Retinal pigment epithelial cell (primary cell): ENCODE measurements around the gene PCOLCE2.

ENCODE experiments used
- DNase-seq: peaks from one replicate; pipeline ENCODE4 v3.0.0-alpha.2; 2010; ENCODE audit warnings: low read depth
- H3K4me3 ChIP-seq: 2 replicates; pipeline ENCODE4 v1.5.1; 2011; ENCODE audit warnings: mild to moderate bottlenecking, low read length, control low read depth, moderate library complexity
- TF ChIP-seq, protein P1 (sequence below): conservative IDR thresholded peaks from 2 replicates; pipeline ENCODE4 v1.5.1; 2011; ENCODE audit warnings: low read depth, low read length, control low read depth, inconsistent platforms

Gene PCOLCE2

GRCh38 chr3:142837526-142837925, 51.4 kb downstream of the PCOLCE2 start:
- H3K4me3 ChIP-seq: no peak overlapping the region
- TF ChIP-seq, protein P1, sequence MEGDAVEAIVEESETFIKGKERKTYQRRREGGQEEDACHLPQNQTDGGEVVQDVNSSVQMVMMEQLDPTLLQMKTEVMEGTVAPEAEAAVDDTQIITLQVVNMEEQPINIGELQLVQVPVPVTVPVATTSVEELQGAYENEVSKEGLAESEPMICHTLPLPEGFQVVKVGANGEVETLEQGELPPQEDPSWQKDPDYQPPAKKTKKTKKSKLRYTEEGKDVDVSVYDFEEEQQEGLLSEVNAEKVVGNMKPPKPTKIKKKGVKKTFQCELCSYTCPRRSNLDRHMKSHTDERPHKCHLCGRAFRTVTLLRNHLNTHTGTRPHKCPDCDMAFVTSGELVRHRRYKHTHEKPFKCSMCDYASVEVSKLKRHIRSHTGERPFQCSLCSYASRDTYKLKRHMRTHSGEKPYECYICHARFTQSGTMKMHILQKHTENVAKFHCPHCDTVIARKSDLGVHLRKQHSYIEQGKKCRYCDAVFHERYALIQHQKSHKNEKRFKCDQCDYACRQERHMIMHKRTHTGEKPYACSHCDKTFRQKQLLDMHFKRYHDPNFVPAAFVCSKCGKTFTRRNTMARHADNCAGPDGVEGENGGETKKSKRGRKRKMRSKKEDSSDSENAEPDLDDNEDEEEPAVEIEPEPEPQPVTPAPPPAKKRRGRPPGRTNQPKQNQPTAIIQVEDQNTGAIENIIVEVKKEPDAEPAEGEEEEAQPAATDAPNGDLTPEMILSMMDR: no peak
- no peak for DNase-seq

DNA sequence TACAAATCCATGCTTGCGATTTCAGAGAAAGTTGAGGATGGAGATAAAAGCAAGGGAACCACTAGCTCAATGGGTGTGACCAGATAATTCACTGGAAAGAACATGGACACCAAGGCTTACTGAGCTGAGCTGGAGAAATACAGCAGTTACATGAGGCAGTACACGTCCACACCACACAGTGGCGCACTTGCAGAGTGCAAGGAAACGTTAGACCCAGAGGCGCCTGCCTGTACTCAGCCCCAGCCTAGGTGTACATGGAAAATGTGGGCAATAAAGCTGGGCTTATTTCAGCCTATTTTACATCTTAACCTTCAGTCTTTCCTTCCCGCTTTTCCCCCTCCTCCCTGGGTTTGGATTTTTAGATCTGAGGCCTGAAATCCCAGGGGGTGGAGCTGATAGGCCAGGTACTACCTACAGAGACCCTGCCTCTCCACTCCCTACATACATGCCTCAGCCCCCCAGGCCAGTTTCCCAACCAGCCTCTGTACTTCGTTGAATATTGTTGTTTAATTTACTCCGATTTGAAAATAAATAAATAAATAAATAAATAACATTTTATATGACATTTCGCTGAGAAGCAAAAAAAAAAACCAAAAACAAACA, 60.1 kb downstream of the PCOLCE2 start:
- TF ChIP-seq, protein P1: peak; percentile 95
- no peak overlapping the region for H3K4me3 ChIP-seq
- peak; percentile 40 for DNase-seq

GRCh38 chr3:142819179-142819578, 69.7 kb downstream of the PCOLCE2 start:
- TF ChIP-seq, protein P1: no peak
- H3K4me3 ChIP-seq: no peak overlapping the region
- no peak for DNase-seq

DNA sequence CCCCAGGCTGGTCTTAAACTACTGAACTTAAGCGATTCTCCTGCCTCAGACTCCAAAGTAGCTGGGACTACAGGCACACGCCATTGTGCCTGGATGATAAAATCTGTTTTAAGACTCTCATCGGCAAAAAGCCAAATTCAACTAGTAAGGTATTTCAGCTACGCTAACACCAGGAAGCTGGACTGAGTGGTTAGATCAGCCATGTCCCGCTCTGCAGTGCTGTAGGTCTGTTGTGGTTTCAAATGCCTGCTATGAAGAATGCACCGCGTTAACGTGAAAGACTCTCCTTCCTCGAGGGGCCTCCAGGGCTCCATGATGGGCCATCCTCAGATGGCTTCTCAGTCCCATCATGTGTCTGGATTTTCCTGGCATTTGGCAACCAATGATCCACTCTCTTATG, 70.2 kb downstream of the PCOLCE2 start:
- DNase-seq: no peak
- no peak overlapping the region for H3K4me3 ChIP-seq
- TF ChIP-seq, protein P1: no peak

- H3K4me3 ChIP-seq: no peak overlapping the region
- TF ChIP-seq, protein P1: no peak
- no peak for DNase-seq
Observed at GRCh38 chr3:142817897-142818296, 71.0 kb downstream of the PCOLCE2 start.

GRCh38 chr3:142817356-142817755, 71.5 kb downstream of the PCOLCE2 start:
- TF ChIP-seq, protein P1: no peak
- no peak for DNase-seq
- no peak overlapping the region for H3K4me3 ChIP-seq

DNA sequence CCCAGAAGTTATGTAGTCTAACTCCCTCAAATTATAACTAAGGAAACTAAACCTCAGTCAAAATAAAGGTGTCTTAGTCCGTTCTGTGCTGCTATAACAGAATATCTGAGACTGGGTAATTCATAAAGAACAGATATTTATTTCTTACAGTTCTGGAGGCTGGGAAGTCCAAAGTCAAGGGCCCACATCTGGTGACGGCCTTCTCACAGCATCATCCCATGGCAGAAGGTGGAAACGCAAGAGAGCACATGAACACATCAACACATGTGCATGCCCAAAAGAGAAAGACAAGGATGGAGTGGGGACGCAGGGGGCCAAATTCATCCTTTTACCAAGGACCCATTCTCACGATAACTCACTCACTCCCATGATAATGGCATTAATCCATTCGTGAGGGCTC, 73.1 kb downstream of the PCOLCE2 start:
- no peak for DNase-seq
- H3K4me3 ChIP-seq: no peak overlapping the region
- TF ChIP-seq, protein P1: no peak
